ENCODE measurements around the gene FLRT2.

- TF ChIP-seq, protein P1, sequence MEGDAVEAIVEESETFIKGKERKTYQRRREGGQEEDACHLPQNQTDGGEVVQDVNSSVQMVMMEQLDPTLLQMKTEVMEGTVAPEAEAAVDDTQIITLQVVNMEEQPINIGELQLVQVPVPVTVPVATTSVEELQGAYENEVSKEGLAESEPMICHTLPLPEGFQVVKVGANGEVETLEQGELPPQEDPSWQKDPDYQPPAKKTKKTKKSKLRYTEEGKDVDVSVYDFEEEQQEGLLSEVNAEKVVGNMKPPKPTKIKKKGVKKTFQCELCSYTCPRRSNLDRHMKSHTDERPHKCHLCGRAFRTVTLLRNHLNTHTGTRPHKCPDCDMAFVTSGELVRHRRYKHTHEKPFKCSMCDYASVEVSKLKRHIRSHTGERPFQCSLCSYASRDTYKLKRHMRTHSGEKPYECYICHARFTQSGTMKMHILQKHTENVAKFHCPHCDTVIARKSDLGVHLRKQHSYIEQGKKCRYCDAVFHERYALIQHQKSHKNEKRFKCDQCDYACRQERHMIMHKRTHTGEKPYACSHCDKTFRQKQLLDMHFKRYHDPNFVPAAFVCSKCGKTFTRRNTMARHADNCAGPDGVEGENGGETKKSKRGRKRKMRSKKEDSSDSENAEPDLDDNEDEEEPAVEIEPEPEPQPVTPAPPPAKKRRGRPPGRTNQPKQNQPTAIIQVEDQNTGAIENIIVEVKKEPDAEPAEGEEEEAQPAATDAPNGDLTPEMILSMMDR (IDR thresholded peaks at IDR 0.05) = no peak
- TF ChIP-seq POLR2A (IDR thresholded peaks at IDR 0.05) = no peak
Observed at GRCh38 chr14:85554106-85554505, 24.2 kb downstream of the FLRT2 start.

All from esophagus squamous epithelium (tissue), 4 donors.